COR-L47 (cell line): Measurements from ENCODE around the gene ENKUR.
A peak's percentile ranks its signal among the peaks of the same experiment; 100 is the strongest.
"Not testable (repeated sequence)": the region's sequence is repeated elsewhere in the genome, so short reads cannot be mapped to it uniquely, and the experiment has no call there.

Experiments
- DNase-seq: peaks from one replicate; lab custom pipeline; 2025; lab: John Stamatoyannopoulos, UW

The ENKUR gene

DNA sequence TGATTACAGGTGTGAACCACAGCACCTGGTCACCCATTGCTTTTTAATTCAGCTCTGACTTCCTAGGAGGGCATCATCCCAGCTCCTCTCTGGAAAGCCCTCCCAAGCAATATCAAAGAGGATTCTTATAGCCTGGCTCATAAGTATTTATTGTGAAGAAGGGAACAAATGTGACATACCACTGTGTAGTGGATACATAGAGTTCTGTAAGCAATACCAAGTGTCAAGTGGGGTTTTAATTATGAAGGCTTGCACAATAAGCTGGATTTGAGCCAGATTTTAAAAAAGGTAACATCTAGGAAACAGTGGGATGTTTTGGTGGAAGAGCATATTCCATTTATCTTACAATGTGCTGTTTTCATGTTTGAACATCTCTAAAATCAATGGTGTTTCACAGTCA lies 44.6 kb downstream of the ENKUR start:
- DNase-seq: no peak

GRCh38 chr10:24969841-24970281 lies 46.1 kb downstream of the ENKUR start:
- DNase-seq: no peak

- DNase-seq: not testable (repeated sequence)
Observed at GRCh38 chr10:24968951-24969350, 47.0 kb downstream of the ENKUR start.

DNA sequence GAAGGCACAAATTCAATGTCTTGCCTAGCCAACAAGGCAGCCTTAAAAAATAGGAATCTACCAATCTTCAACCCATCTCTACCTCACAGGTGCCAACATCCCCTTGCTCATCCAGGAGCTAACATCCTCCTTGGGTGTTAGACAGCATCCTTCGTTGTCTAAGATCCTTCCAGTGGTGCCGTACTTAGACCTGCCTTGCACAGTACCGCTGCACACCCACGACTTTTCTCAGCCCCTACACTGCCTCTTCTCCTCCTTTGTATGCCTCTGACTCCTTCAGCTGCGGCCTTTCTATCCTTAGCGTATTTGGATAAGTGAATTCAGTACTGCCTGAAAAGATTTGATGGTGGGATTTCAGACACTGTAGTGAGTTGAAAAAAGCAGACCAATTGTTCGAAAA lies 47.6 kb downstream of the ENKUR start:
- DNase-seq: no peak

GRCh38 chr10:24966962-24967481 lies 48.9 kb downstream of the ENKUR start:
- no peak for DNase-seq

GRCh38 chr10:24965051-24965450 lies 50.9 kb downstream of the ENKUR start:
- DNase-seq: no peak

DNA sequence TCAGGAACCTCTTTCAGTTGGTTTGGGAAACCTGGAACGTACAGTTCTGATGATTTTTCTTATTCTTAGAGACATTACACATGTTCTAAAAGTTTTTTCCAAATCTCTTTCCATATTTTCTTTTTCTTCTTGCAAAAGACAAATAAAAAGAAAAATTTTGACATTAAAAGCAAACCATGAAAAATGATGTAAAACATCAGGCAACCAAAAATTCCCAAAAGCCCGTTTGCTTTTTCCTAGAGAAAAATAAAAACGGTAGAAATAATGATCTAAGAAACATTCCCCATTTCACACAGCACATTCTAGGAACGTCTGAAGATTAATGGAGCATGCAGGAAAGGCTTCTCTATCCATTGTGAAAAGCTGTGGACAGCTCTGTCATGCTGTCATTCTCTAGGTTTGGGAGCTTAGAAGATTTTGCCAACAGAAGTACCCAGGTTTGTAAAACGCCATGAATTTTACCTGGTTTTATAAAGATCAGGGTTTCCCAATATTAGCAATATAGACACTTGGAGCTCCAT lies 52.4 kb downstream of the ENKUR start:
- DNase-seq: no peak

DNA sequence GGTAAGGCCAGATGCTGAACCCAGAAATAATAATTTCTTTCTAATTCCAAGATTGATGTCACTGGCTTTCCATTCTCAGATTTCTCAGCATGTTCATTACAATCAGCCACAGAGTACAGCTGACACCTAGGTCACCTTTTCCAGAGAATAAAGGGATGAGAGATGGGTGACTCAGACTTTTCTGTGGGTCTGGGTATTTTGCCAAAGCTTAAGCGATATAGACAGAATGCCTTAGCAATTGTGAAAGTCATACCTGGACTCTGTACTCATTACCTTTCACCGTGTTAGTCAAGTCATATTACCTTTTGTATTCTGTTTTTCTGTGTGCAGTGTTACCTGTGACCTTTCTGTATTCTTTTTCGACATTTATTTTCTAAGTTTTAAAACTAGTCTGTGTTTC lies 53.0 kb downstream of the ENKUR start:
- DNase-seq: no peak

DNA sequence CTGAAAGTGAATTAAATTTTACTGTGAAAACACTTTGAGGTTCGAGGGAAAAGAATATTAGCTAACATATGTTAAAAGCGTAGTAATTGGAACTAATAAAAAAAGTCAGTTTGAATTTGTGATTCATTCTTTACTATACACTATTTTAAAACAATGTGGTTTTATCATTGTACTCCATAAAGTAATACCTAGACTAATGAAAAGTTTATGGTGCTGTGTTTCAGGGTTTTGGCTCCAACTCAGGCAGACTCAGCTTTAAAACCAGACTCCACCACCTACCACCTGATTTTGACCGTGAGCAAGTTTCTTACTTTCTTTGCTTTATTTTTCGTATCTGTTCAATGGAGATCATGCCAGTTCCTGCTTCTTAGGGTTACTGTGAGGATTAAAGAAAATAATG lies 54.4 kb downstream of the ENKUR start:
- no peak for DNase-seq

DNA sequence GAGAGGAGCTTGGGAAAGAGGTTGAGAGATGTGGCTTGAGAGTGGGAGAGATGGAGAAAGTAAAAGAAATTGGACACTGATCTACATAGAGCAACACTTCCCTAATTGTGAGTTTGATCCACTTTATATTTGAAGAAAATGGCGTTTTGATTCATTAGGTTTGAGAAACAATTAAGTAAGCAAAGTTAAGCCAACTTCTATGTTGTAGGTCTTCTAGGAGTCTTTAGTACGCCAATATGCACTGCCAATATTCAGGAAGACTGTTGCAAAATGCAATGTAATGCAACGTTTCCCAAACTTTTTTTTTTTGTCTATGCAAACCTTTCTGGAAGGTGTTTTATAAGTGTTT lies 56.6 kb downstream of the ENKUR start:
- DNase-seq: no peak

GRCh38 chr10:24958721-24959381 lies 57.1 kb downstream of the ENKUR start:
- DNase-seq: no peak

- no peak for DNase-seq
Observed at GRCh38 chr10:24958091-24958720, 57.8 kb downstream of the ENKUR start.

GRCh38 chr10:24957624-24958051 lies 58.3 kb downstream of the ENKUR start:
- DNase-seq: not testable (repeated sequence)

- DNase-seq: no peak
Observed at GRCh38 chr10:24953675-24954074, 62.3 kb downstream of the ENKUR start.

DNA sequence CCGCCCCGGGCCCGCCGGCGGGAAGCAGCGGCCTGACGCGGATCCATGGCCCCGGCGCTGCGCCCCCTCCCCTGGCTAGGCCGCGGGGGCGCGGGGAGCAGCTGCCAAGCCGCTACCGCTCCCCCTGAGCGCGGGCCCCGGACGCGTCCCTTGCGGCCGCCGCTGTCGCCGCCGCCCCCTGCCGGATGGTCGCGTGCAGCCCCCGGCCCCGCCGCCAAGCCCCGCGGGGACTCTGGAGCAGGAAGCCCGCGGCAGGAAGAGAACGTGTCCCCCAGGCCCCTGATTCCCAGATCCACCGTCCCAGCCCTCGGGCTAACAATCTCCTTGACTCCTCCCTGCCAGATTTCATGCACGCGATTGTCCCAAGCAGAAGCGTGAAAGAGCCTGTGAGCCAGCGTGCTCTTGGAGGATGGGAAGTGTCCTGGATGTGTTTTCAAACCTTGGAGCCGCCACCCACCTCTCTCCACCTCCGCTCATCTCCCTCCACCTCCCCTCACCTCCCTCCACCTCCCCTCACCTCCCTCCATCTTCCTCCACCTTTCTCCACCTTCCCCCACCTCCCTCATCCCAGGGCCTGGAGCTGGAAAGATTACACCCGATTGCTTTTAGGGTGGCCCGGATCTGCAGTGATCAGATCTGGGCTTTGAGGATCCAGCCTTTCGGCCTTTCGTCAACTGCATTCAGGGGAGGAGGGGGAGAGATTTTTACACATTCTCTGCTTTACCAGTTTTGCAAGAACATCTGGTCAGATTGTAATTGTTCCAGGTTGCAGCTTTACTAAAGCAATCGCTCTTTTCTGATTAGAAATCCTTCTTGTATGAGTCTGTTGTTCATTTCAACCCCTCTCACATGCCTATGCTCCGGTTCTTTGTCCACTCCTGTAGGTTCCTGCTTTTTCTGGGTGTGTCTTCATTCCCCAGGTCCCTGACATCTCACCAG lies 63.0 kb downstream of the ENKUR start:
- peak; percentile 43 for DNase-seq

DNA sequence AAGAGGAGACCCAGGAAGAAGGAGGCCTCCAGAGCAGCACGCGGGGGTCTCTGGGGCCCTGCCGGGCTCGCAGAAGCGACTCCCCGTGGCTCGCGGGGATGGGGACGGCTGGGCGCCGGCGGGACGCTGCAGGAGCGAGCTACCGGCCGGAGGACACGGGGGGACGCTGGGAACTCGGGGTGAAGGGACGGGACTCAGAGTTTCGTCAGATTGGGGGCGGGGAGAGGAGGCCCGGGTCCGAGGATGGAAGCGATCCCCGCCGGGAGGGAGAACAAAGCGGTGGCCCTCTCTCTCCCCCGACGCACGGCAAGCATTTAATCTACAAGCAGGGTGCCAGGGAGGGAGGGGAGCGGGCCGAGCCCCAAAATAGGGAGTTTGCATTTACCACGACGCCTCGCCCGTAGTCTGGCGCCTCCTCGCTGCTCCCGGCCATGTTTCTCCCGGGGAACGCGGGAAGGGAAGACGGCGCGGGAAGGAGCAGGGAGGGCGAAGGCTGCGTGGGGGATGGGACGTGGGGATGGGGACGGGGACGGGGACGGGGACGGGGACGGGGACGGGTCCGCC lies 63.7 kb downstream of the ENKUR start, which contains the start of gene PRTFDC1:
Gene PRTFDC1 (minus strand): TSS at position 464 of the 564 bp plus-strand sequence. CDS start 31 bp downstream, at position 433.
- peak; percentile 43 for DNase-seq

DNA sequence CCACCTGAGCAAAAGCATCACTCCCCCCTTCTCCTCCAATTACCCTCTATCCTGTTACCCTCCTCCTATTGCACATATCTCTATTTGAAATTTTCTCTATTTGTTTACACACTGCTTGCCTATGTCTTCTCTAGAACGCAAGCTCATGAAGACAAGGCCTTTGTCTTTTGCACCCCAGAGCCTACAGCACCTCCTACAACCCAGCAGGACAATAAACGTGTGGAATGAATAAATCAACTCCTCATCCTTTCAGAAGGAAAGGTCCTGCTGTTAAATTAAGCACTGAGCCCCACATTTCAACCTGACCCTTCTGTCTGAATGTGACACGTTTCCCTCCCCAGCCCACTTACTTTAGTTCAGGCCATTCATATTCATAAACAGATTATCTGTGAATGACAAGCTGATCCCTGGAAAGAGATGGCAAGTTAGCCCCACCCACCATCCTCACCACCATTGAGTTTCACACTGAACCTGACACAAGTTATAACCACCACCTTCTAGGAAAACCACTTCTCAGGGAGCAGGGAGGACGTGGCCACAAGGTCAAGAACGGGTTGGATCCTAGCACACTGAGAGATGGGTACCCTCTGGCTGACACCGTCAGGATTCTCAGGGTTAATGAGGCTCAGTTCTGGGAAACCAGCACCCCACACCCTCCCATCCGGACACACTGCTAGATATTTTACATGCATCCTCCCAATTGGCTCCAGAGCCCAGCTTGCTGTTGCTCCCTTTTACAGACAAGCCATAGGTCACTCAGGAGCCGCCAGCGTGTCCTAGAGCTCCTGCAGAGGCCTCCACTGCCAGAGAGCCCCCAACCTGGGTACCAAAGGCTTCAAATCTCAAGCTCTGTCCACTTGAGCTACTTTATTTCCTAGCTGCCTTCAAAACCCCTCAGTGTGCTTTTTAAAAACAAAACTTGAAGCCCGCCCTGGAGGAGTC lies 64.5 kb downstream of the ENKUR start:
- peak; percentile 34 for DNase-seq

DNA sequence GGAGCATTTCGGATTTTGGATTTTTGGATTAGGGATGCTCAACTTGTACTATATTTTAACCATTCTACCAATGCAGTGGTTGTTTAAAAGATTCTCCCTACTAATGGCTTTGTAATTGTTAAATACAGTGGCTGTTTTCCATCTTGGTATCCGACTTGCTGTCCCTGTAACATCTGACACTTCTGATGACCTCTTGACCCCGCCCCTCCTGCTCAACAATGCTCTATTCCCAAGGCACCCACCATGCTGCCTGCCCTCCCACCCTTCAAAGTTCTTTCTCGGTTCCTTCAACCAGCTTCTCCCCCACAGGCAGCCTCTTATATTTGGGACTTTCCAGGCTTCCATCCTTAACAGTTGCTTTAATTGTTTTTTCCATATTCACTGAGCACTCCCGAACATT lies 65.5 kb downstream of the ENKUR start:
- DNase-seq: no peak

DNA sequence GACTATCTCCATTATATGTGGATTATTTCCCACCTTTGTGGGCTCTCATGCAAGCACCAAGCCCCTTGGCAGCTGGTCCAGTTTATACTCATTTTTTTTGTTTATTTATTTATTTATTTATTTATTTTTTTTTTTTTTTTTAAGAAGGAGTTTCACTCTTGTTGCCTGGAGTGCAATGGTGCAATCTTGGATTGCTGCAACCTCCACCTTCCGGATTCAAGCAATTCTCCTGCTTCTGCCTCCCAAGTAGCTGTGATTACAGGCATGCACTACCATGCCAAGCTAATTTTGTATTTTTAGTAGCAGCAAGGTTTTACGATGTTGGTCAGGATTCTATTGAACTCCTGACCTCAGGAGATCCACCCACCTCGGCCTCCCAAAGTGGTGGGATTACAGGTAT lies 66.3 kb downstream of the ENKUR start:
- DNase-seq: no peak

DNA sequence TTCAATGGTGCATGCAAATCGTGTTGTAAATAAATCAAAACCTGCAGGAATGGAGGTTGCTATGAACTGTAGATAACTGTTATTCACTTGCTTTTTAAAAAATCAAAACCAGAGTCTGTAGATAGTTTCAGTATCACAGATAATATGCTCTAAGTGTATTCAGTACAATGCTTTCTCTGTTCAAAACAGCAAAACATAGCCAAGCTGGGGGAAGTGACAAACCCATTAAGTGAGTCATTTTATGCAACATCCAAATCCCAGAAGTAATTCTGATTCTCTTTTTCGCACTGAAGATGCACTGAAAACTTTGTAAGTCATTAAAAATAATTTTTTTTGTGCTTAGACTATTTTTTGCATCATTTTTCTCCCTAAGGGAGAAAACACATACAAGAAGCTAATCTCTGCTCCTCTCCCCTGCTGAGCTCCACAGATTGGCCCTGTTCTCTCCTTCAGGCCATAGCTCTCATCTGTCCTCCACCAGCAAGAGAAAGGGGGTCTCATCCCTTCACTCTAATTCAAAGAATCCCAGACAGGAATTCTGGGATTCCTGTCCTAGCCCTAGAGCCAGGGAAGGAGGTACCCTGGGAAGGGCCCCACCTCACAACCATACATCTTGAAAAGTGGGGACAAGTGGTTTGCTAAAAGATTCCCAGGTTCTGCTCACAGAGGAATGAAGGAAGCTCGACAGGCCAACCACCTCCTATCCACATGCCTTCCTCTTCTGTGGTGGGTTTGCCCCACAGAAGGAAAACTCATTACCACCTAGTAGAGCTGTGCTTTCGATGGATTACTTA lies 68.5 kb downstream of the ENKUR start:
- no peak for DNase-seq
